ACC112 (cell line): Measurements from ENCODE around the gene BCAR3.
"Not testable (repeated sequence)": the region's sequence is repeated elsewhere in the genome, so short reads cannot be mapped to it uniquely, and the experiment has no call there.

Experiments used
- H2AFZ ChIP-seq: fragments of 200-600 bp; sonication (generic); one replicate; pipeline ENCODE4 v1.6.0; 2017; ENCODE audit warnings: antibody characterized with exemption, low read length; ENCODE audit not compliant: unreplicated experiment
- H3K27ac ChIP-seq: fragments of 200-600 bp; sonication (generic); 2 replicates; pipeline ENCODE4 v1.5.1; 2014; ENCODE audit warnings: low read depth, mild to moderate bottlenecking, antibody characterized with exemption, low read length, moderate library complexity
- H3K27me3 ChIP-seq: fragments of 200-600 bp; sonication (generic); 2 replicates; pipeline ENCODE4 v1.6.1; 2014; ENCODE audit warnings: mild to moderate bottlenecking, antibody characterized with exemption, low read length, moderate library complexity, mixed read lengths; ENCODE audit not compliant: insufficient read depth
- H3K36me3 ChIP-seq: fragments of 200-600 bp; sonication (generic); 2 replicates; pipeline ENCODE4 v1.6.1; 2016; ENCODE audit warnings: mild to moderate bottlenecking, antibody characterized with exemption, low read length, moderate library complexity, mixed read lengths; ENCODE audit not compliant: insufficient read depth
- H3K4me1 ChIP-seq: fragments of 200-600 bp; sonication (generic); one replicate; pipeline ENCODE4 v1.6.1; 2016; ENCODE audit warnings: low read length, mixed read lengths; ENCODE audit not compliant: insufficient read depth, unreplicated experiment, control insufficient read depth
- H3K4me3 ChIP-seq: fragments of 200-600 bp; sonication (generic); 2 replicates; pipeline ENCODE4 v1.5.1; 2014; ENCODE audit warnings: mild to moderate bottlenecking, low read depth, low read length
- H3K79me2 ChIP-seq: fragments of 200-600 bp; sonication (generic); one replicate; pipeline ENCODE4 v1.6.0; 2016; ENCODE audit warnings: low read length; ENCODE audit not compliant: control insufficient read depth, unreplicated experiment, insufficient read depth

BCAR3 gene

GRCh38 chr1:93668121-93668520 lies 13.5 kb downstream of the BCAR3 start:
- H3K4me1 ChIP-seq: peaks cover 86% of the 10 kb centered on the region
- H3K36me3 ChIP-seq: peaks cover 32% of the 10 kb centered on the region
- no peaks in the 10 kb centered on the region for H3K27me3 ChIP-seq
- no peak overlapping the region for H2AFZ ChIP-seq
- H3K79me2 ChIP-seq: peaks cover 79% of the 10 kb centered on the region
- no peak overlapping the region for H3K4me3 ChIP-seq
- H3K27ac ChIP-seq: no peak overlapping the region

DNA sequence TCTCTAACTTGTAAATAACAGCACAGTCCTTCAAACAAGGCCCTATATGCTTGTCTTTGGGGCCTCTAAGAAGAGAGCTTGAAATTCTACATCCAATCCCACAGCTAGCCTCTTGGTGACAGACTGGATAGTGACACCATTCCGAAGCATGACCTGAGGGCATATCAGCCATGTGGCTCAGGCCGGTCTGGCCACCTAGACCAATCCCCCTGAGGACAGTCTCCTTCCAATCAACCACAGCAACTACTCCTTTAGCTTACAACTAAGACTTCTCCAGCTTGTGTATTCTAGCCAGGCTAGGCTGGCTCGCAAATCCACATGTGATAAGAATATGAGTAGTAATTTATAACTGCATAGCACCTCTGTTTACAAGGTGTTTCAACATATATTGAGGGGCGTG lies 14.0 kb downstream of the BCAR3 start:
- H3K27me3 ChIP-seq: no peaks in the 10 kb centered on the region
- 0 out of 2 replicates have a peak overlapping the region, but pooled peaks have one; percentile 4 for H3K27ac ChIP-seq
- no peak overlapping the region for H2AFZ ChIP-seq
- H3K36me3 ChIP-seq: peaks cover 33% of the 10 kb centered on the region
- H3K79me2 ChIP-seq: peaks cover 80% of the 10 kb centered on the region
- no peak overlapping the region for H3K4me3 ChIP-seq
- H3K4me1 ChIP-seq: peaks cover 86% of the 10 kb centered on the region

- H2AFZ ChIP-seq: no peak overlapping the region
- peaks cover 79% of the 10 kb centered on the region for H3K79me2 ChIP-seq
- no peaks in the 10 kb centered on the region for H3K27me3 ChIP-seq
- H3K36me3 ChIP-seq: peaks cover 33% of the 10 kb centered on the region
- peaks cover 86% of the 10 kb centered on the region for H3K4me1 ChIP-seq
- no peak overlapping the region for H3K4me3 ChIP-seq
- 0 out of 2 replicates have a peak overlapping the region, but pooled peaks have one; percentile 96 for H3K27ac ChIP-seq
Measured at GRCh38 chr1:93666613-93667384, 14.8 kb downstream of the BCAR3 start.

GRCh38 chr1:93665015-93665414 lies 16.6 kb downstream of the BCAR3 start:
- Histone ChIP-seq H3K36me3 (peaks cover 25% of the 10 kb centered on the region), H2AFZ (no peak overlapping the region), H3K4me1 (peaks cover 80% of the 10 kb centered on the region), H3K27me3 (no peaks in the 10 kb centered on the region), H3K79me2 (peaks cover 82% of the 10 kb centered on the region), H3K27ac (peak overlapping the region; percentile 96), H3K4me3 (peak overlapping the region; percentile 46)

GRCh38 chr1:93663208-93663614 lies 18.4 kb downstream of the BCAR3 start:
- Histone ChIP-seq H3K27me3 (no peaks in the 10 kb centered on the region), H3K4me1 (peaks cover 83% of the 10 kb centered on the region), H2AFZ (no peak overlapping the region), H3K79me2 (peaks cover 83% of the 10 kb centered on the region), H3K4me3 (peak overlapping the region; percentile 20; the same call in 1 of the 2 replicates), H3K36me3 (peaks cover 29% of the 10 kb centered on the region), H3K27ac (peak overlapping the region; percentile 96)

- Histone ChIP-seq H3K27me3 (no peaks in the 10 kb centered on the region), H3K27ac (peak overlapping the region; percentile 96), H2AFZ (no peak overlapping the region), H3K4me1 (peaks cover 82% of the 10 kb centered on the region), H3K36me3 (peaks cover 23% of the 10 kb centered on the region), H3K4me3 (peak overlapping the region; percentile 49), H3K79me2 (peaks cover 83% of the 10 kb centered on the region)
Measured at GRCh38 chr1:93662481-93663207, 19.0 kb downstream of the BCAR3 start.

DNA sequence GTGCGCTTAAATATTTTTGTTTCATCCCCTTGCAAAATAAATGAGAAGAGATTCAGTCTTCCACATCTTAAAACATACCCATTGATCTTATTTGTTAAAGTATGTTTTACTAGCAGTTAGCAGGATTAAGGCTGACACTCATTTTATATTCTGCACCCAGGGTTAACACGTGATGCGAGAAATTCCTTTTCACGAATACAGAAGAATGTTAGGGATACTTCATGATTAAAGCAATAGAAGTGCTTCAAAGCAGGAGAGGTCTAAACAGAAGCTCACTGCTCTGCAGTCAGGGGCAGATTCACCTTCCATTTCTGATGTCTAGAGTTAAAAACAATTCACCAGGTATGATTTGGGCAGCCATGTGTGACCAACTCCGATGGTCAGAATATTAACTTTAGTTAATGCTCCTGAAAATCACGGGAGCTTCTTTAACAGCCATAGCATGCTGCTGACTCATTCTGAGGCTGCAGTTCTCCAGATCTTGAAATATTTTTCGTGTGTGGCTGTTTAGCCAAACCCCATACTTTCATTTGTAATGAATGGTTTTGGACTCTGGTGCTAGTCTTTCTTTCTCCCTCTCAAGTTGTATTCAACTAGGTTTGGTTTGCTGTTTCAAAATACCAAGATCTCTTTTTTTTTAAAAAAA lies 19.7 kb downstream of the BCAR3 start:
- H3K79me2 ChIP-seq: peaks cover 81% of the 10 kb centered on the region
- H3K4me1 ChIP-seq: peaks cover 77% of the 10 kb centered on the region
- H2AFZ ChIP-seq: no peak overlapping the region
- peak overlapping the region; percentile 49 for H3K4me3 ChIP-seq
- peak overlapping the region; percentile 96 for H3K27ac ChIP-seq
- H3K36me3 ChIP-seq: peaks cover 23% of the 10 kb centered on the region
- no peaks in the 10 kb centered on the region for H3K27me3 ChIP-seq

GRCh38 chr1:93661341-93661740 lies 20.3 kb downstream of the BCAR3 start:
- peaks cover 77% of the 10 kb centered on the region for H3K4me1 ChIP-seq
- H3K4me3 ChIP-seq, H2AFZ ChIP-seq, H3K27me3 ChIP-seq: not testable (repeated sequence)
- peak overlapping the region; percentile 96 for H3K27ac ChIP-seq
- peaks cover 81% of the 10 kb centered on the region for H3K79me2 ChIP-seq
- peaks cover 22% of the 10 kb centered on the region for H3K36me3 ChIP-seq

DNA sequence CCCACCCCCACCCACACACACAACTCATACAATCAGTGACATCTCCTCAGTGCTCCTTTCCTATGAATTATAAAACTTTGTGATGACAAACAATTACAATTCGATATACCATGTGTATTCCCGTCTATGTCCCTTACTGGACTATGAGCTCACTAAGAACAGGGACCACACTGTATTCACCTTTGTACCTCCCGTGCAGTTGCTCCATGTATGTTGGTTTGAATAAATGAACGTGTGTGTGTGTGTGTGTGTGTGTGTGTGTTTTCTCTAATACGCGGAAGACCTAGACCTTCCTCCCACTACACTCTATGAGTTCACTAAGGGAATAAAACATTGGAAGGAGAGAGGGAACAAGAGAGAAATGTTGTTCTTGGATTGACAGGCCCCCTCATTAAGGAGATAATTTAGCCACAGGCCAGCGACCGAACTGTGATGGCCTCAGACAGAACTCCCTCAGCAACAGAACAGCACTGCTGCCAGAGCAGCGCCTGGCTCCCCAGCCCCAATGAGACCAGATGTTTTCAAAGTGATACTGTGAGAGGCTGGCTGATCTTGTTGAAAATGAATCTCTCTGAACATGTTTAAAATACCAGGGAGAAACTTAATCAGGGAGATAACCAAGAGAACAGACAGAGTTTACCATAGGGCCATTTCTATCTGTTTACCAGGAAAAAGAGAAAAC lies 21.7 kb downstream of the BCAR3 start:
- Histone ChIP-seq H2AFZ (no peak overlapping the region), H3K79me2 (peaks cover 86% of the 10 kb centered on the region), H3K4me3 (no peak overlapping the region), H3K27me3 (no peaks in the 10 kb centered on the region), H3K4me1 (peaks cover 68% of the 10 kb centered on the region), H3K36me3 (peaks cover 26% of the 10 kb centered on the region), H3K27ac (peak overlapping the region; percentile 28)

DNA sequence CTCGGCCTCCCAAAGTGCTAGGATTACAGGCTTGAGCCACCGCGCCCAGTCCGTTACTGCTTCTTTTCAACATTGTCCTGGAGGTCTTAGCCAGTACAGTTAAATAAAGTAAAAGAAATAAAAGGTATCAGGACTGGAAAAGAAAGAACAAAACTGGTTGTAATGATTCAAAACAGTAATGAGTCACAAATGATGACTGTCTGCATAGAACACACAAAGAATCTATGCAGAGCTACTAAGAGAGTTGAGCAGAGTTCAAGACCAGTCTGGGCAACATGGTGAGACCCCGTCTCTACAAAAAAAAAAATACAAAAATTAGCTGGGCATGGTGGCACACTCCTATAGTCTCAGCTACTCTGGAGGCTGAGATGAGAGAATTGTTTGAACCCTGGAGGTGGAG lies 23.4 kb downstream of the BCAR3 start:
- no peak overlapping the region for H2AFZ ChIP-seq
- H3K27me3 ChIP-seq: no peaks in the 10 kb centered on the region
- H3K4me1 ChIP-seq: peaks cover 53% of the 10 kb centered on the region
- H3K79me2 ChIP-seq: peaks cover 95% of the 10 kb centered on the region
- no peak overlapping the region for H3K4me3 ChIP-seq
- H3K36me3 ChIP-seq: peaks cover 27% of the 10 kb centered on the region
- H3K27ac ChIP-seq: no peak overlapping the region
